ENCODE results near the gene CMTM7.

CMTM7 gene

GRCh38 chr3:32419742-32420125 lies 28.1 kb downstream of the CMTM7 start:
- DNase-seq = no peak

DNA sequence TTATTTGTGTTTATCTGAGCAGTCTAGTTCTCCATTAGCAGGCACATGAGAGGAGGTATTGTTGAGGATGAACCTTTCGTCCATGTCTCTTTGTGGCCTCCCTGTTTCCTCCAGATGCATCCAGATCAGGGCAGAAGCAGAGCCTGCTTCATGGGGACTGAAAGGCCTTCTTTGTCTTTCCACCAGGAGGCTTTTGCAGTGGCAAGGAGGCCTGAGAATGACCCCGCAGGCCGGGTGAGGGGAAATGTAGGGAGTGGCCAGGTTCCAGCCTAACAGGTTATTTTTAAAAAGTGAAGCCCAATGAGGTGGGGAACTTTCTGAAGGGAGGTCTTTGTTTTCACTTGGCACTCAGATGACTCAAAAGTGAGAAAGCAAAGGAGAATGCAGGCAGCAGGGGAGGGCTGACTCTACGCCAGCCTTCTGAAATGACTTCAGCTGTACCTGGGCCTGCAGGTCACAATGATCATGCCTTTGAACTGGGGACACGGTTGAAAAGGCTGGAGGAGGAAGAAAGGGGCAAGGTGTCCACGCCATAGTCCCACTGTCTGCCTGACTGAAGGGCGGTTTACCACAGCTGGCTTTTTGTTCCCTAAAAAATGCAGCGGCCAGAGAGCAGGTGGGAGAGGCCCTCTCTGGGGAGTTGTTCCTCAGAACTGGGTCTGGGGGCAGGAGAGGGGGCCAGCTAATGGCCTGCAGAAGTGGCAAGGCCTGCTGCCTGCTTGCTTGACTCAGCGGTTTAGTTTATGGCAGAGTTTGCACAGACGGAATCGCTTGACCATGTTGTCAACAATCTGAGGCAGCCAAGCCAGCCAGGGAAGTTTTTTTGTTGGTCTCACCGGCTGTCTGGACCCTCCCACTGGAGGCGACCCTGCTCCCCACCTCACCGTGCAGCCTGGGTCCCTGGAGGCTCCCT lies 28.7 kb downstream of the CMTM7 start:
- DNase-seq = no peak

DNA sequence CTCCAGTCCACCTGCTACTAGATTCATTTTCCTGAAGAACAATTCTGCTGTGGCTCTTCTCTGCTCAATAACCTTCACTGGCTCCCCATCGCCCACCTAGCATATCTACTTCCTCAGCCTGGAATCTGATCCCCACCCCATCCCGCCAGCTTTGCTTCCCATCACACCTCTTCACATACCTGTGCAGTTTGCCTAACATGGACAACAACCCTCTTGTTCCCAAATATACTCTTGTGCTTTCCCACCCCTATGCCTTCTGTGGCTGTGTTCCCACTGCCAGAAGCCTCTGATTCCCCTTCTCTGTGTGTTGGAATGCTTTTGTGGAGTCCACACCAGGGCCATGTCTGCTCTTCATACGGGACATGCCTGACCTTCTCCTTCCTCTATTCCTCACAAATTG lies 29.5 kb downstream of the CMTM7 start:
- no peak for DNase-seq

GRCh38 chr3:32421991-32422859 lies 30.6 kb downstream of the CMTM7 start:
- no peak for DNase-seq

DNA sequence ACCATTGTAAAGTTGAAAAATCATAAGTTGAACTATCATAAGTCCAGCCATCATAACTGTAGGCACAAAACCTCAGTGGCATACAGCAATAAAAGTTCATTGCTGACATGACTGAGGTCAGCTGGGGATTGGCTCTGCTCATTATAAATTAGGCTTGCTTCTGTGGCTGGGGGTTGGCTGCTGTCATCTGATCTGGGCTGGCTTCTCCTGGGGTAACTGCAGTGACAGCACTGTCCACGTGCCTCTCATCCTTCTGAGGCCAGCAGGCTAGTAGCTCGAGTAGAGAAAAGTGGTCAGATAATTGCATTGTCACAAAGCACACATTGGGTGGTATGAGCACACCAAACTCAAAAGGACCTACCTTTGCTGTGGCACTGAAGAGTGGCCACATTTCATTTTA lies 31.3 kb downstream of the CMTM7 start:
- DNase-seq = no peak

GRCh38 chr3:32423534-32423933 lies 31.9 kb downstream of the CMTM7 start:
- DNase-seq = no peak

GRCh38 chr3:32423956-32424557 lies 32.4 kb downstream of the CMTM7 start:
- no peak for DNase-seq

GRCh38 chr3:32424581-32425250 lies 33.1 kb downstream of the CMTM7 start:
- no peak for DNase-seq

- no peak for DNase-seq
These were observed 36.7 kb downstream of the CMTM7 start for GRCh38 chr3:32428092-32429068.

DNA sequence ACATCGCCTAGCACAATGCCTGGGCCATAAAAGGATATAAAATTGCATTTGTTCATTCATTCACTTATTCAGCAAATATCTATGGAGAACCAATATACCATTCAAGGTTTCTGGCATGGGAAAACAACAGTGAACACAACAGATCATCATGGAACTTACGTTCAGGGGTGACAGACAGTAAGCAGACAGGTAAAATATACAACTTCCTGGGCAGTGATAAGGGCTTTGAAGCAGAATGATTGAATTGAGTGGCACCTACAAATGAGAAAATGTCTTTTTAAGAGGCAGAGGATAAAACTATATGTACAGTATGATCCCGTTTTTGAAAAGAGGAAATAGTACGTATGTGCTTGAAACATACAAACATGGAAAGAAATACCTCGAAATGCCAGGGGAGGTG lies 39.2 kb downstream of the CMTM7 start:
- no peak for DNase-seq

- DNase-seq = no peak
These were observed 39.8 kb downstream of the CMTM7 start for GRCh38 chr3:32431481-32431880.

DNA sequence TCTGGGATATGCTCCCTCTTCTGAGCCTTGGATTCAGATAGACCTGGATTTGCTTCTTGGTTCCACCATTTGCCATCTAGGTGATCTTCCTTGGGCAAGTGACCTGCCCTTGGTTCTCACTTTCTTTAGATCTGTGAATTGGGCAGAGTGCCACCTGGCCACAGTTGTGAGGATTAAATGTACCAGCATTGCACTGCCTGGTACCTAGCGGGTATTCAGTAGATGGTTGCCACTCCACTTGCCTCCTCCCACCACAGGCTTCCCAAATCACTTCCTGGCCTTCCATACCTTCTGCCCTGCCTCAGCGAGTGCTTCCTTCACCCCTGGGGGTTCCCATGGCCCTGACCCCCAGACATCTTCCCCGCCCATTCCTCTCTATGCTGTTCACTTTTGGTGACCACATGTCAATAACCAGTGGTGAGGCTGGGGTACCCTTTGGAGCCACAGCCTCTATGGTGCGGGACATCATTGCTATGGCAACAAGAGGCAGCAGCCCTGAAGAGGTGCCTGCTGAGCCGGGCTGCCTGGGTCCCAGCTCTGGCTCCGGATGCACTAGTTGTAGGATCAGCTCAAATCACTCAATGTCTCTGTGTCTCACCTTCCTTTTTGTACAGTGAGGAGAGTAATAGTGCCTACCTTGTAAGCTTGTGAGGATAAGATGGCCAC lies 40.5 kb downstream of the CMTM7 start:
- no peak for DNase-seq

DNA sequence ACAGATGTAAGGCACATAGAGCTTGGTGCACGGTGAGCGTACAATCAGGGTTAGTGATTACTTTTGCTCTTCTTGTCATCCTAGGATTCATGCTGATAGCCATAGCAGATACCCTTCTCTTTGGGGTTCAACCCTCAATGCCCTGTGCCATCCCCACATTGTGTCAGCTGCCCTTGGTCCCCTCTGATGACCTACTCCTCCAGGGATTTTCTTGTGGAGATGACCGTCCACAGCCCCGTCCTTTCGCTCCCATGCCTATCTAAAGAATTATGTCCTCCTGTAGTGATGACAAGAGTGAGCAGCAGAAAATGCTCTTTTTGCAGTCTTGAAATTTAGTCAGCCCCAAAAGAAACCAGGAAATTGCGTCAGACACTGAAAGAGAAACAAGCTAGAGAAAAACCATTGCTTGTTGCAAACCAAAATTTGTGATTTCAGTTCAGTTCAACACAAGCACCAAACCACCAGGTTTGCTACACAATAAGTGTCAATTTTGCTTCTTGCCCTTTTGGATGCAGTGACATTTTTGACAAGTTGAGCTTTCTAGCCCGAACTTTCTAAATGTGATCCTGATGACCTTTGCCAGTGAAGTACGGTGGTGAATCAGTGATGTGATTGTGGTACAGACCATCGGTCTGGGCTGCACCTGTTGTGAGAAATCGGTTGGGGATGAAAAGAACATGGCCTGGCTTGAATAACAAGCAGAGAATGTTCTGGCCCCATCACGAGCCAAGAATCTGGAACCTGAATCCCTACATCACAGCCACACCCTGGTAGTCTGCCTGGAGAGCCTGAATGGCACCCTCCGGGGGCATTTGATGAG lies 41.3 kb downstream of the CMTM7 start:
- no peak for DNase-seq

DNA sequence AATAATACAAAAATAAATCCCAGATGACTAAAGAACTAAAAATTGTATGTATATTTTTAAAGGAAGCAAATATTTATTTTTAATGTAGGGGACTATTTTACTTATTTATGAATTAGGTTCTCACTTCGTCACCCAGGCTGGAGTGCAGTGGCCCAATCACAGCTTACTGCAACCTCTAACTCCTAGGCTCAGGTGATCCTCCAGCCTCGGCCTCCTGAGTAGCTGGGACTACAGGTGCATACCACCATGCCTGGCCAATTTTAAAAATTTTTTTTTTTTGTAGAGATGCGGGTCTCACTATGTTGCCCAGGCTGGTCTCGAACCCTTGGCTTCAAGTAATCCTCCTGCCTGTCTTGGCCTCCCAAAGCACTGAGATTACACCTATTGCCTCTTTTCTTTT lies 42.6 kb downstream of the CMTM7 start:
- no peak for DNase-seq

GRCh38 chr3:32435911-32436815 lies 44.5 kb downstream of the CMTM7 start:
- DNase-seq = no peak

GRCh38 chr3:32436816-32437189 lies 45.1 kb downstream of the CMTM7 start:
- no peak for DNase-seq

GRCh38 chr3:32437896-32438295 lies 46.2 kb downstream of the CMTM7 start:
- DNase-seq = no peak

- DNase-seq = no peak
These were observed 47.1 kb downstream of the CMTM7 start for GRCh38 chr3:32438596-32439344.
